NOMO-1 treated with dmso at 0.1 percent for 144 hours (cell line): ENCODE results near the gene CAMKMT.
A peak's percentile ranks its signal among the peaks of the same experiment; 100 is the strongest.

Experiments
- DNase-seq: peaks from one replicate; lab custom pipeline; 2025; ENCODE audit not compliant: unreplicated experiment; lab: John Stamatoyannopoulos, UW

The CAMKMT gene

DNA sequence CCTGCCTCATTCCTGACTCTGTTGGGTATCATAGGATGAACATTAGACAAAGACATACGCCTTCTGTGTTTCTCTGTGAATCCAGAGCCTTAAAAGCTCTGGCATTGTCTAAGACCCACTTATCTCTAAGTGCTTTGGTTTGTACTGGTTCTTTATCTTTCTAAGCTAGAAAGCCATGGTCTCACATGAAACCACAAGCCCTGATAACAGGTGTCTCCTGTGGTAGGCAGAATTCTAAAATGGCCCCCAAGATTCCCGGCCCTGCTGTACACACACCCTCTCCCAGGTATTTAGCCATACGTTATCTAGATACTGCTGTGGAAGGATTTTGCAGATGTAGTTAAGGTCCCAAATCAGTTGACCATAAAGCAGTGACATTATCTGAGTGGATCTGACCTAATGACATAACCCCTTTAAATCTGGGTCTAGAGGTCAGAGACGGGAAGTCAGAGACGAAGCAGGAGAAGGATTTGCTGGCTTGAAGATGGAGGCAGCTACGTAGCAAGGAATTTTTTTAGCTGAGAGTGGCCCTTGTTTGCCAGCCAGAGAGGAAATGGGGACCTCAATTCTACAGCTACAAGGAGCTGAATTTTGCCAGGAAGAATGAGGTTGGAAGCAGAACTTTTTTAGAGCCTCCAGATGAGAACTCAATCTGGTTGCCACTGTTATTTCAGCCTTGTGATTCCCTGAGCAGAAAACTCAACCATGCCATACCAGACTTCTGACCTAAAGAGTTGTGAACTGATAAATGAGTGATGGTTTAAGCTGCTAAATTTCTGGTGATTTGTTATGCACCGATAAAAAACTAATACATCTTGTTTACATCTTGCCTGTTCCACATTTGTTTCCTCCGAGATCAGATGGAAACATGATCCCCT is 186.7 kb downstream of the CAMKMT start:
- DNase-seq, result no peak

DNA sequence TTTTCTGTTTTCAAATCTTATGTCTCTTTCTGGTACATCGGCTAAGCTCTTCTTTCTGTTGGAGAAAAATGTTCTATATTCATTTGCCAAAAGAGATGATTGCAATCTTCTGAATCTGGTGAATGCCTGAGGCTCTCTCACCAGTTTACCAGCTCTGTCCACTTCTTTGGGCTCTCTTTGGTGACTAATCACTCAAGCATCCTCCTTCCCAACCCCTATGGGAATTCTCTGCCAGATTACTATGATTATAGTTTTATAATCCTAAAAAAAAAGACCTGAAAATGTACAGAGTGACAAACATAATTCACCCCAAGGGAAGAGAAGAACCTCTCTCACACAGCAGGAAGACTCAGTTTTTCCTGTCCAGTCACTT is 187.3 kb downstream of the CAMKMT start:
- DNase-seq, result no peak

DNA sequence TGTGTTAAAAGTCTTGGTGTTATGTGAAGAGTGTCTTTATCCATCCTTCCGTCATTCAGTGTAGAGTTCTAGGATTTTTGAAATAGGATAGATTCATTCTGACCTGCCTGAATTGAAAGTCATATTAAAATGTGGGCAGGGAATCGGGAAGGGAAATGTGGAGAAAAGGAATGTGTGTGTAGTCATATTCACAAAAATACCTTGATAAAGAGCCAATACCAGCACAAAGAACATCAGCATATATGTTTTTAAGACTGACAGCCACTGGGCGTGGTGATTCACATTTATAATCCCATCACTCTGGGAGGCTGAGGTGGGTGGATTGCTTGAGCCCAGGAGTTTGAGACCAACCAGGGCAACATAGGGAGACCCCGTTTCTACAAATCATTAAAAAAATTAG is 188.1 kb downstream of the CAMKMT start:
- DNase-seq, result no peak

DNA sequence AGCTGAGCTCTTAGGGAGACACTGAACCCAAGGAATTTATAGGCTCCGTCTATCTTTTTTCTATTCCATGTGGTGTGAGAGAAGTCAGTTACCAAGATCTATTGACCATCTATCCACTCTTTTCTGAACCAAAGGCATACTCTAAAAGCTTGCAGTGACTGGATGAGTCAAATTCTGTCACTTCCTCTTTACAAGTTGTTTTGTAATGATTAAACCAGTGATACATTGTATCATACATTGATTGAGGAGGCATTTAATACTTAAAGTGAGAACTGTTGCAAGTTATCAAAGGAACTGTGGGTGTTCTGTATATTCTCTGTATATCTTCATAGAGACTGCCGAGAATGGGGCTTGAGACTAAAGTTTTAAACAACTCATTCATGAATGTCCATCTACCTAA is 188.8 kb downstream of the CAMKMT start:
- DNase-seq, result no peak

DNA sequence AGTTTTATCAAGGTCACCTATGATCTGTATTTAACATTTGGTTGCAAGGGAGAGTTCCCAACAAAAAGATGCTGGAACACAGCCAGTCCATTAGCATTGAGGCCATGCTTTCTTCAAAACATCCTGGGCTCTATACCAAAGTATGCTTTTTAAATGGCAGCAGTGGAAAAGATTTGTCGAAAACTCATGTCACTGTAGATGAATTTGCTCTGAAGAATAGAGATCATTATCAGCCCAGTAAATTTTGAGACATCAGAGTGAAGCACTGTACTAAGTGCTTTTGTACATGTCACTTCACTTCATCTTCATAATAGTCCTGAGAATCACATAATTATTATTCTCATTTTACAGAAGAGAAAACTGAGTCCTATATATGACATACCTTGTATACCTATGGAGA is 189.8 kb downstream of the CAMKMT start:
- no peak for DNase-seq

DNA sequence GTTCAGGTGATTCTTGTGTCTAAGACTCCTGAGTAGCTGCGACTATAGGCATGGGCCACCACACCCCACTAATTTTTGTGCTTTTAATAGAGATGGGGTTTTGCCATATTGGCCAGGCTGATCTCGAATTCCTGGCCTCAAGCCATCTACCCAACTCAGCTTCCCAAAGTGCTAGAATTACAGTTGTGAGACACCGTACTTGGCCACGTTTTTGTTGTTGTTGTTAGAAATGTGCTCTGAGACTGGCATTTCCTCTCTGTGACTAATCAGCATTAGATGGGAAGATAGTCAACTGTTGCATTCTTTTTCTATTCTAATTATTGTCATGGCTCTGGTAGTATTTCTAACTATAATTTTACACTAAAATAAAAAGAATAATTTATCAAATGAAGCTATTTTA is 191.7 kb downstream of the CAMKMT start:
- no peak for DNase-seq

DNA sequence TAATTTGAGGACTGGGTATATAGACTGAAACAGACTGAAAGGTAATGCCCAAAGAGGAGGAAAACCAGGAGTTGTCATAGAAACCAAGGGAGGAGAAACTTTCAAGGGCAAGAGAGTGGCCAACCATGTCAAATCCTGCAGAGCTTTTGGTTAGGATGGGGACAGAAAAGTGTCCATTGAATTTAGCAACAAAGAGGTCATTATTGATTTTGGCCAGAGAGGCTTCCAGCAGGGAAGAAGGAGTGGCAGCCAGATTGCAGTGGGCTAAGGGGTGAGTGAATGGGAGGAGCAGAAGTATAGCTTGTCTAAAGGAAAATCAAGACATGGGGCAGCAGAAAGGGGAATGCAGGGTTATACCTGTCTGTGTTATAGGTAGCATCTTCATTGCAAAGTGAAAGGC is 194.0 kb downstream of the CAMKMT start:
- DNase-seq, result no peak

DNA sequence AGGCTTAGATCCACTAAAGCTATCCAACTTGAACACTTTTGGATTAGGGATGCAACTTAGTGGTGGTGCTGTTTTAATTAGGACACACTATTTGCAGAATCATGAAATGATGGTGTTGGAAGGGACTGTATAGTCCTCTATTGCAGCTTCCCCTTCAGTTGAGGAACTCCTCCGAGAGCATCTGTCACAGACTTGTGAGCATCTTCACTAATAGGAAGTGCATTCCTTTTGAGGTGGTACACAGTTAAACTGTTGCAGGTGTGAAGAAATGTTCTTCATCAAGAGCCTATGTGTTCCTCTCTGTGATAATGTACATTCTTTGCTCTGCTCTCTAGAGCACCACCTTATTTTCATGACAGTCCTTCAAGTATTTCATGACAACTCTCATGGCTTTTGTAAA is 197.4 kb downstream of the CAMKMT start:
- no peak for DNase-seq

DNA sequence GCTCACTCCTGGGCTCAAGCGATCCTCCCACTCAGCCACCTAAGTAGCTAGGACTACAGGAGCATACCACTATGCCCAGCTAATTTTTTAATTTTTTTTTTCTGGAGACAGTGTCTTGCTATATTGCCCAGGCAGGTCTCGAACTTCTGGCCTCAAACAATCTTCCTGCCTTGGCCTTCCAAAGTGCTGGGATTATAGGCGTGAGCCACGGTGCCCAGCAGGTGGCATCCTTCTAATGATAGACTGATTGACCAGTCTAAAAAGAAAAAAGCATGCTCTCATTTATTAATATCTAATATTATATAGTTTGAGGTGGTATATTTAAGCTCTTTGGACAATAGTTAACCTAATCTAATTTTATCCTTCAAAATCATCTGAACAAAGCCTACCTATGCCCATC is 198.6 kb downstream of the CAMKMT start:
- no peak for DNase-seq

DNA sequence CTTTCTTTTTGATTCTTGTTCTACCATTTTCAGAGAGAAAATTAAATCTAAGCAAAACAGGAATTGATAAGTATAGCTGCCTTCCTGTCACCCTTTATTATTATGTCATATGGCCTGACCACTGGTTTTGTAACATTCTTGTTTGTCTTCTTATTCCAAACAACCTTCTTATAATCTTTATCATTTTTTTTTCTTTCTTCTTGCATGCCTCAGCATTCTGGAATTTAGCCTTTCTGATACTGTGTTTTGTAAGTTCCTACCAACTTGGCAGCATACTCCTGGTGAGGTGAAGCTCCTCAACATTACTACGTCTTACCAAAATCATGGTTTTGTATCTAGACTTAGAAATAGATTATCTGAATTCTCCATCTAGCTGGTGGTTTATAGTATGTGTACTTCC is 199.2 kb downstream of the CAMKMT start:
- DNase-seq, result no peak

DNA sequence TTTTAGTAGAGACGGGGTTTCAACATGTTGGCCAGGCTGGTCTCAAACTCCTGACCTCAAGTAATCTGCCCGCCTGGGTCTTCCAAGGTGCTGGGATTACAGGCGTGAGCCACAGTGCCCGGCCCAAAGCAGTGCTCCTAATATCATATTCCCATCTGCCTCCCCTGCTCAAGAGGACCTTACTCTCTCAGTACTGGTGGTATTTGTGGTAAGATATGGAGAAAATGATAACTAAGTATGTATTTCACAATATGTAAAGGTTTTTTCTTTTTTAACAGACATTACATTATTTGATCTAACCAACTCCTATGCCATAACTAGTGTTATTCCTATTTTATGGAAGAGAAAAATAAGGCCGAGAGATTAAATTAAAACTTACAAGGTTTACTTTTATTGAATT is 201.0 kb downstream of the CAMKMT start:
- DNase-seq, result no peak

DNA sequence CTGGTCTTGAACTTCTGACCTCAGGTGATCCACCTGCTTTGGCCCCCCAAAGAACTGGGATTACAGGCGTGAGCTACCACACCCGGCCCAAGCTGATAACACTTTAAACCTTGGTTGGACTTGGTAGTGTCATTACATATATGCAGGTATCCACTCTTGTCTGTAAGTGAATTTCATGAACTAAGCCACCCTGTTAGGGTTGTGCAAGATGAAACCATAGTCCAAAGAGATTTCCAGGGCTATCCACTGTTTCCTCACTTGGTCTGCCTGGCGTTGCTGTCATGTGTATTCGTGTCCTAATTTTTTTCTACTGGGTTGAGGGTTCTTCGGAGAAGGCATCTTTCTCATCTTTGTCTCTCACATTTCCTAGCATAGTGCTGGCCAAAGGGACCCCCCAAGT is 203.0 kb downstream of the CAMKMT start:
- no peak for DNase-seq

DNA sequence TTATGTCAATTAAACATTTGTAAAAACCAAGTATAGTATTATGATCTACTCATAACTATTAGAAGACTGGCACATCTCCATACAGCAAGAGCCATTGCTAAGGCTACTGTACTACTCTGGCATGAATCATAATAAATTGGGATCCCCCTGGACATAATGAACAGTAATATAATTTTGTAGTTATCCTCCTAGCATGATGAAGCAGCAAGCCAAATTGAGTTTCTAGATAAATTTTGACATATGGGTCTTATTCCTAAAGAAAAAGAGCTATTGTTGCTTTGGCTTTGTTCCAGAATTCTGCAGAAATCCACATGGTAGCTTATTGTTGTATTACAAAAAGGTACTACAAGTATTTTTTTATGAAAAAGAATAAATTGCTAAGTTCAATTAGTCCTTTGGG is 204.3 kb downstream of the CAMKMT start:
- DNase-seq, result no peak

DNA sequence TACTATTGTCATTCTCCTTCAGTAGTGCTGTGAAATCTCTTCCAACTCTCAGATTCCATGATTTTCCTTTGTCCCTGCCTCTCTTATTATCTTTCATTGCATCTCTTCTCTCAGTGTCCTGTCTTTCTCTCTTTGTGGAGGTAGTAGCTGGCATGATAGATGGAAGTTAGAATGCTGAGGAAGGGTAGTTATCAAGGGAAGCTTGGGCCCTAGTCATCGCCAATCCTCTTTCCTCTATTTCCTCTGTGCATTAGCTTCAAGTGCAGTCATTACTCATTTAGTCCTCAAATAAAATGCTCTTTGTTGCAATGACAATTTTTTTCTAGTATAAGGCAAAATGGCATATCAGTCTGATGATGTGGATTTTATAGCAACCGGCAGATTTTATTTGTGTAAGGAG is 207.7 kb downstream of the CAMKMT start:
- no peak for DNase-seq

DNA sequence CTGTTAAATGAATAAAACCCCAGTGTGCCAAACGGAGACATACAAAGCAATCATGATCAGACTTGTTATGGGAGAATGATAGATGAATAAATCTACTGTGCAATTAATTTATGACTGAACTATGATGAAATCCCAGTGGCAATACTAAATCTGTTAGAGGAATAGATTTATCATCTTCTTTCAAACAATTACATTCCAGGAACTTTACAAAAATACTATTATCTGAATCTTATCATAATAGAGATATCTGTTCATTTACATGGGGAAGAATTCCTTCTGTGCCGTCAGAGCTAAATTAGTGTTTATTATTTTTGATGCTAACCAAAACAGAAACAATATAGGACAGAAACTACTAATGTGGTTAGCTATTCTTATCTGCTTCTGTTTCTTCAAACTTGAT is 208.5 kb downstream of the CAMKMT start:
- DNase-seq, result no peak

DNA sequence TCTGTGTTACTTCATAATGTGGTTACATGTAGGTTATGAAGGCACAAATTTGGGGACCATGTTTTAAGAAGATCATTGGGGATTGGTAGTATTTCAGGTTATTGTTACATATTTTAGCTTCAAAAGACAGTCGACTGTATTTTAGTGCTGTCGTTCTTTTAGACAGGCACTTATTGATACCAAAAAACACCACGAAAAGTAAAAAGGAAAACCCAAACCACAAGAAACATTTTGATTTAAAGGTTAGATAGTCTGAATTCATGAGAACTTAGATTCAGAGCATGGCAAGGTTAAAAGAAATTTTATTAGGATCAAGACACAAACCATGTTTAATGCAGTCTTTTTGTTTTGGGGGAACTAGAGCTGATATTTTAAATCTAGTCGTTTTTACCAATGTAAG is 209.0 kb downstream of the CAMKMT start:
- DNase-seq, result no peak

DNA sequence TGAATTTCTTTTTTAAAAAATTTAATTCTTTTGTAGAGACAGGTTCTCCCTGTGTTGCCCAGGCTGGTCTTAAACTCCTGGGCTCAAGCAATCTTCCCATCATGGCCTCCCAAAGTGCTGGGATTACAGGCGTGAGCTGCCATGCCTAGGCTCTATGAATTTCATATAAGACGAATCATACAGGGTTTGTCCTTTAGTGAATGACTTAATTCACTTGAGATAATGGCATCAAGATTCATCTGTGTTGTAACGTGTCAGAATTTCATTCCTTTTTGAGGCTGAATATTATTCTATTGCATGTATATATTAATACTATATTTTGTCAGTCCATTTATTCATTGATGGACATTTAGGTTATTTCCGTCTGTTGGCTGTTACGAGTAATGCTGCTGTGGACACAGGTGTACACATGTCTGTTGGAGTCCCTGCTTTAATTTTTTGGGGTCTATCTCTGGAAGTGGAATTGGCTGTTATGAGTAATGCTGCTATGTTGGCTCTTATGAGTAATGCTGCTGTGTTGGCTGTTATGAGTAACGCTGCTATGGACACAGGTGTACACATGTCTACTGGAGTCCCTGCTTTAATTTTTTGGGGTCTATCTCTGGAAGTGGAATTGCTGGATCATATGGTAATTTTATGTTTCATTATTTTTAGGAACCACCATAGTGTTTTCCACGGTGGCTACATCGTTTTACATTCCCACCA is 210.6 kb downstream of the CAMKMT start:
- DNase-seq, result no peak

DNA sequence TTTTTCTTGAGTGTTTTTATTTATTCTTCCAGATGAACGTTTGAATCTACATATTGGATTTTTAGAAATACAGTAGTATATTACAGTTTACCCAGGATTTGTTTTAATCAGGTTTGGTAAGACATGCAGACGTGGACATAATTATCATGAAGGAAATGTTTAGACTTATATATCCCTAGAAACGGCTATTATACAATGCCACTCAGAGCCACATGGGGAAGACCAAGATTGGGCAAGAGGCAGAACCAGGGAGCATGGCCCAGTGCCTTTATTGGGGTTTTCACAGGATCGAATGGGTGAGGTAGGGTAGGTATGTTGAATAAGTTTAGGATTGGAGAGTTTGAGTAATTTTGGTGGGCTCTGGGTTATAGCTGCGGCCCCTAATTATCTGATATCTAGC is 212.2 kb downstream of the CAMKMT start:
- DNase-seq, result no peak

DNA sequence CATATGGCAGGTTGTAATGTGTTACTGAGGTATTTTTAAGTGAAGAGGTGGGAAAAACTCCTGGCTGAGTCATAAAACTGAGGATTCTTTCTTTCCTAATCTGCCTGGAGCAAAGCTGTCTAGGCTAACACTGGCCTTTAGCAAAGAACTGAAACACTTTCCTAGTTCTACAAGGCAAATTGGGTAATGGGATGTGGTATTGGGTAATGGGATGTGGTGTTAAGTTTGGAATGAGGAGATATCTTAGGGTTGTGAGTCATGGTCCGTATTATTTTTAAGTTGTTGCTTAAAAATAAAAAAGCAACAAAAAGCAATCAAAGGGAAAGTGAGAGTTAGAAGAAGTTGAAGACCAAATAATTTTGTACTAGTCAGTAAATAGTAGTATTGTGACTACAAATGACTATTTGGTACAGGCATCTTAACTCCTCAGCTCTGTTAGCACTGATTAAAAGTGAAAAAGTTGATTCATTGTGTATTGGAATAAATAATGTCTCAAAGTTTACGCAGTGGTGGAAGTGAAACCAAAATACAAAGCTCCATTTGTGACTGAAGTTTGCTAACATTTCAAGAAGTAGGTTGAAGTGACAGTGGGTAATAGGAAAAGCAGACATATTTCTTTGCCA is 216.8 kb downstream of the CAMKMT start:
- peak; percentile 70 for DNase-seq

DNA sequence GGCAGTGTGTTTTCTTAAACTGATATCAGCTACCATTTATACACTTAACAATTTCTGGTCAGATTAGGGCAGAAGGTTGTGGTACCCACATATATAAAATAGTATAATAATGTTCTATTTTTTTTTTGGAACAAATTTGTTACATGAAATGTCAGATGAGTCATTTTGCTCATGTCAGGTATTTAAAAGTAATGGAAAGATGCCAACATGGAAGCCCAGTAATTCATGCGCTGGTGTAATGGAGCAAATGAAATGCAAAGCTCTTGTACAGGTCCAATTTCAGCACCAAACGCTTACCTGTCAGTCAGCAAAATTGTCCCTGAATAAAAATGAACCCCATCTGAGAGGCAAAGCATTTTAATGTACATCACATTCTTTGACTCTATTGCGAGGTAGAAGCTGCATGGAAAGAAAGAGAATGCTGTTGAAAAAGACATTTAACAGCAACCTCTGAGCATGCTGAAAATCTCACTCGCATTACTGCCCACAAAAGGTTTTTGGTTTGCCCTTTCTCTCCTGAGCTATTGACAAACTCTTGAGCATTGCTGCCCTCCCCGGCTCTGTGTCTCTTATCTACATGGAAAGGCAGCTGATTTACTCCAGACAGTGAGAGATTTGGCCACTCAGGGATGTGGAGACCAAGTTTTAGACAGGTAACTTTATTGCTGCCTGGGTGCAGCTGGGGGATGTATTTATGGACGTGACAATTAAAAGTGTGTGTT is 217.5 kb downstream of the CAMKMT start:
- no peak for DNase-seq

DNA sequence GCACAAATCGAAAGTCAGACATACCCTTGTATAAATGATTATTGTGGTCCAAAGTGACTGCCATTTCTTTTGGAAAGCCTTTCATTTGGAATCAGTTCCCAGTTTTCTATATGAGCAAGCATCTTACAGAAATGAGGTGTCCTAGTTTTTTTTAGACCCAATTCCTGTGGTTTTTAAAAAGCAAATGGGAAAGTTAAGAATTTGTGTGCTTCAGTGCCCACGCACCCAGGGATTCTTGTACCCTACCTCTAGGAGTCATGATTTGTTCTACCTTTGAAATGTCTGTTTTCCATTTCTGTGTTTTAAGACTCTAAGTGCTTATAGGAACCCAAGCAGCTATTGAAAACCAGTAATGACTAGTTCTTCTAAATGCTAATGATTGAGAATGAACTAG is 218.1 kb downstream of the CAMKMT start:
- no peak for DNase-seq
